Suppressor macrophage treated with lipopolysaccharide for 4 hours (primary cell): Measurements from ENCODE around the gene SLC16A5.

Source experiments
- DNase-seq: peaks from one replicate; pipeline ENCODE4 v3.0.0-alpha.2; 2020

The SLC16A5 gene

DNA sequence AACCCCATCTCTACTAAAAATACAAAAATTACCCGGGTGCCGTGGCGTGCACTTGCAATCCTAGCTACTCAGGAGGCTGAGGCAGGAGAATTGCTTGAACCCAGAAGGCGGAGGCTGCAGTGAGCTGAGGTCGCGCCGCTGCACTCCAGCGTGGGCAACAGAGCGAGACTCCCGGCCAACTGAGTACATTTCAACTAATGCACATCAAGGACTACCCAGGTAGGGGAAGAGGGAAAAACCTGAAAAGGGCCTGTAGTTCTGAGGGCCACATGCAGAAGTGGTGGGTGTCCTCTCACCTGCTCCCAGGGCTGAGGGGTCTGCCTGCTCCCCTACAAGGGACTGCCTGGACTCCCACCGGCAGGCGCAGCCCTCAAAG is 584 bp upstream of the SLC16A5 start:
- no peak for DNase-seq

DNA sequence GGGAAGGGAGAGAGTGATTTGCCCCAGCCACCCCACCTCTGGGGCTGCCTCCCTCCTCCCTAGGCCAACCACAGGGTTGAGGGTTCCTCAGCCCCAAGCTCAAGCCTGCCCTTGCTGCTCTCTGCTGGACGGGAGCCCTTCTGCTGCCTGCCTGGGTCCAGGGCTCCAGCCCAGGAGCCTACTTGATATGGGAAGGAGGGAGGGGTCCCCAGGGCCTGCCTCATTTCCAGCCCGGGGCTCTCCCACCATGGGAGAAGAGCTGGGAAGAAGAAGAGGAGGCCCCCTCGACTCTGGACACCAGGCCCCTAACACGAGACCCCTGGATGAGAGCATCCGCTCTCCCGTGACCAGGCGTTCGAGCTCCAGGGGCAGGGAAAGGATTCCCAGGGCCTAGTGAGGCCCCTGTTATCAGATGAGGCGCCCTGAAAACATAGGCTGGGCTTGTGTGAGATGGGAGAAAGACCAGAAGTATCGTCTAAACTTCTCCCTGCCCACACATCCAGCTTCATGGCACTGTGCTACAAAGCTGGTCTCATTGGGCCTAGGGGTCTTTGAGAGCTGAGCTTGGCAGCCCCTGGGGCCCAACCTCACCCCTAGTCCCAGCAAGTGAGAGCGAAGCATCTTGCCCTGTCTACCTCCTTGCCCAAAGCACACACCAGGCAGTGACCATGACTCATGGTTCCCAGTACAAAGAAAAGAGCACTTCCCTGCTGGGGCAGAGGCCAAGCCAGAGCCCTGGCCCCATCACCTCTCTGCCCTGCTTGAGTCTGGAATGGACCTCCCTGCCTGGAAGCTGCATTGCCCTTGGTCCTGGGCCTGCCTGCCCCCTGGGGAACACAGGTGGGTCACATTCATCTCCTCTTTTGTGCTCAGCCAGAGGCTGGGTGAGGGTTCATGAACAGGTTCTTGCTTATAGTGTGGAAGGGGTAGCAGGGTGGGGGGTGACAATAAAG is 987 bp downstream of the SLC16A5 start:
- DNase-seq: peak; percentile 72

DNA sequence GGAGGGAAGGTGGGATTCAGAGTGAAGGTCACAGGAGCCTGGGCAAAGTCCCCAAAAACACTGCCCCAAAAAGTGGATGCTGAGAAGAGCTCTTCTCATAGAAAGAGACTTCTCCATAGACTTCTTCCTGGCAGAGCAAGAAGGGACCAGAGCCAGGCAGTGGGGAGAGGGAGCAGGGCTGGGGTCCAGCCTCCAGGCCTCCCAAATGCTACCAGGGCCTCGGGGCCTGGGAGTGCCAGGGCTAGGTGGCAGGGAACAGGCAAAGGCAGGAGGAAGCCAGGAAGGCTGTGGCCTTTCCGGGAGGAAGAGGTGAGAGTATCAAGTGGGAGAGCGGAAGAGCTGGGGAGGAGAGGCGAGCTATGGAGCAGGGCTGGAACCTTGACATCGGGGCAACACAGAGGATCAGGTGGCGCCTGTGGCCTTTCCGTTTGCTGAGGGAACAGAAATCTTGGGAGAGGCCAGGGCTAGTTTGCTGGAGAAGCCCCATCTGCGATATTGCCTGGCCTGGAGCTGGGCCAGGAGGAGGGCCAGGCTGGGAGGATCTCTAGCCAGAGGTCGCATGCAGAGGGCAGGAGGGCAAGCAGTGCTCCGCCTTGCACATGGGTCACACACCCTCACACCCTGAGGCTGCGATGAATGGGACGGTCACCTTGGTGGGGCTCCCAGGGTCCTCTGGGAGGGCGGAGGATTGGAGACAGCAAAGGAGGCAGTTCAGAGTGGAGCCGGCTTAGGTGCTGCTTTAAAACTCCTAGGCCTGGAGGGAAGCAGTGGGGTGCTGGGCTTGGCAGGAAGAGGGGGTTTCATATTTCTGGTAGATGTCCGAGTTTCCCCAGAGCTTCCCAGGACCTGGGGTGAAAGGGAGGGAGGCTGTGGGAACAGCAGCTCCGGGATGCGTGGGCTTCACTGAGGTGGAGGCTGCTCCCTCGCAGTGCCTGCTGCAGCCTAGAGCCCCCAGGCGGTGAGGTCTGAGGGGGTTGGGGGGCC is 3.4 kb downstream of the SLC16A5 start:
- no peak for DNase-seq

DNA sequence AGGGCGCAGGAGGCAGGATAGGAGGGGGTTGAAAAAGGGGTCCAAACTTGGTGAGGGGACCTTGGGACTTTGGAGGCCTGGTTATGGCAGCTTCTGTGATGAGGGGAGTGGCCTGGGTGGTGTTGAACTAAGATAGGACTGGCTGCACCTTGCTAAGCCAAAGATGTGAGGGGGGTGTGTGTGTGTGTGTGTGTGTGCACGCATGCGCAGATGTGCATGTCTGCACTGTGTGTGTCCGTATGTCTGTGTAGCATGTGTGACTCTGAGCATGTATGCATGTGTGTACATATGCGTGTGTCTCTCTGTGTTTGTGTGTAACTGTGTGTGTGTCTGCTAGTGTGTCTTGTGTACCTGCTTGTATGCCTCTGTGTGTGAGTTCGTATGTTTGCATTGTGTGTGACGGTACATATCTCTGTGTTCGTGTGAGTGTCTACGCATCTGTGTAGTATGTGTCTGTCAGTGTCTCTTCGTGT is 4.1 kb downstream of the SLC16A5 start:
- no peak for DNase-seq

DNA sequence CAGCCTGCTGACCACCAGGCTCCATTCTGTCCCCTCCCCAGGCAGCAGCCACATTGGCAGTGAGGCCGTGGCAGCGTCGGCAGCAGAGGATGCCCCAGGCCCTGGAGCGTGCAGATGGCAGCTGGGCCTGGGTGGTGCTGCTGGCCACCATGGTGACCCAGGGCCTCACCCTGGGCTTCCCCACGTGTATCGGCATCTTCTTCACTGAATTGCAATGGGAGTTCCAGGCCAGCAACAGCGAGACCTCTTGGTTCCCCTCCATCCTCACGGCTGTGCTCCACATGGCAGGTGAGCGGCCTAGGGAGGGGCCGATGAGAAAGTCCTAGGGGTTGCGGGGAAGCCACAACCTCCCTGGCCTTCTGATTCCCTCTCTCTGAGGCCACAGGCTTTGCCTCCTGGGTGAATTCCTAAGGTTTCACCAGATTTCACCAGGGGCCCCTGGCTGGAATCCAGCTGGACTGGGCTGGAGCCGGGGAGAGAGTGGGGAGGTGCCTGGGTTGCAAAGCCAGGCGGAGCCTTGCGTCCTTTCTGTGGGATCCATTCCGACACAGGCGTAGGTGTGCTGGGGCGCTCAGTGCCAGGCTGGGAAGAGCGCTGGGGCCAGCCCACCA is 5.9 kb downstream of the SLC16A5 start:
- DNase-seq: no peak

DNA sequence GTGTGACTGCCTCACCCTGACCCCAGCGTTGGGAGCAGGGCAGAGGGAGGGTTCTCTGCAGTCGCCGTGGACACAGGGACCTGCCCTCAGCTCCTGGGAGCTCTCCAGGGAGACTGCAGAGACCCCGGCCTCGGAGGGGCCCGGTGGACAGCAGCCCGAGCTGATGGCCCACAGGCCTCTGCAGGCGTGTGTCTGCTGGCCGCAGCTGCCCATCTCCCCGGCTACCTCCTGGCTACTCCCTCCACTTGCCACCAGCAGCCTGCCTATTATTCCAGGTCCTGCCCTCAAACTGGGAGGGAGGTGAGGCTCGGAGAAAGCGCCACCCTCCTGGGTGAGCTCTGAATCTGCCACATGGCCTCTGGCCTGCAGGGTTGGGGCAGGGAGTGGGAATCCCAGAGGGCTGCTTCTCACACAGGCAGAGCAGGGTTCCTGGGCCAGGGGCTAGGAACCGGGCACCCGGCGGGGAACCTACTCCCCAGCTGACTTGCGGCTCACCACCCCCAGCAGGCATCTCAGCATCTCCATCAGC is 7.2 kb downstream of the SLC16A5 start:
- DNase-seq: no peak

DNA sequence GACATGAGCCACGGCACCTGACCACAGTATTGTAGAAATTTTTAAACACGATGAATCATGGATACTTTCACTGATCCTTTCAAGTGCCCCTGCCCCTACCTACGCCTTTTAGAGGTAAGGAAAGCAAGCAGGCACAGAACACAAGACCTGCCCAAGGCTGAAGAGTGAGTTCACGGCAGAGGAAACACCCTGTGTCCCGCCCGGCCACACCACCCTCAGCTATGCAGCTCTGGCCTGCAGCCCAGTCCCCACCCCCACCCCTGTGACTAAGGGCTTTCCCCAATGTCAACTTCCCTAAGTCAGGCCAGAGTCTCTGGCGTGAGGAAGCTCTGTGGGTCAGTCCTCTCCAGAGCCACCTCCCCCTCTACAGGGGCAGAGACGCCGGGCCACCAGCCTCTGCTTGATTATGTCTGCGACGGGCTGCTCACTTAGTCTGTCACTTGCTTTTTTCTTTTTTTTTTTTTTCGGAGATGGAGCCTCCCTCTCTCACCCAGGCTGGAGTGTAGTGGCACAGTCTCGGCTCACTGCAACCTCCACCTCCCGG is 8.4 kb downstream of the SLC16A5 start:
- DNase-seq: peak; percentile 93

DNA sequence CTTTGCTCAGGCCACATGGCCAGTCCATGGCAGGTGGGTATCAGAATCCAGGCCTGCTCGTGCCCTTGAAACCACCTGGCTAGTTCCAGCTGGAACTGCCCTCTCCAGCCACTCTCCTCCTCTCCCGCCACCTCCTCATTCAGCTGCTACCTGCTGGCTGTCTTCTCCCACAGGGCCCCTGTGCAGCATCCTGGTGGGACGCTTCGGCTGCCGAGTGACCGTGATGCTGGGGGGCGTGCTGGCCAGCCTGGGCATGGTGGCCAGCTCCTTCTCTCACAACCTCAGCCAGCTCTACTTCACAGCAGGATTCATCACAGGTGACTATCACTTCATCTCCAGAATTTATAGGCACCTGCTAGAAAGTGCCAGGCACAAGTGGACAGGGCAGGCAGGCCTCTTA is 10.1 kb downstream of the SLC16A5 start:
- no peak for DNase-seq

DNA sequence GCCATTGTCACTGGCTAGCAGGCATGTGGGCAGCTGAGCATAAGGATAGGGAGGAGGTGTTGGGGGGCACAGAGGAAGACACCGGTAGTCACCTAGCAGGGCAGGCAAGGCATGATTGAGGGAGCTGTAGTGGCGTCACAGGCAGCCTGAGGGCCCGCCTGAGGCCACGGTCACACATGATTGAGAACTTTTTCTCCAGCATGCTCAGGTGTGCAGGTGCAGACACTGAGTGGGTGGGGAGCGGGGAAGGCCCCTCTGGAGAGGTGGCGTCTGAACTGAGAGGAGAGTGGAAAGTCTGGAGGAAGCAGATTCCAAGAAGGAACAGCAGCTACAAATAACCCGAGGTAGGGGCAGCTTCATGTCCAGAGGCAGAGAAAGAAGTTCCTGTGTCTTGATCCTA is 11.1 kb downstream of the SLC16A5 start:
- DNase-seq: no peak

DNA sequence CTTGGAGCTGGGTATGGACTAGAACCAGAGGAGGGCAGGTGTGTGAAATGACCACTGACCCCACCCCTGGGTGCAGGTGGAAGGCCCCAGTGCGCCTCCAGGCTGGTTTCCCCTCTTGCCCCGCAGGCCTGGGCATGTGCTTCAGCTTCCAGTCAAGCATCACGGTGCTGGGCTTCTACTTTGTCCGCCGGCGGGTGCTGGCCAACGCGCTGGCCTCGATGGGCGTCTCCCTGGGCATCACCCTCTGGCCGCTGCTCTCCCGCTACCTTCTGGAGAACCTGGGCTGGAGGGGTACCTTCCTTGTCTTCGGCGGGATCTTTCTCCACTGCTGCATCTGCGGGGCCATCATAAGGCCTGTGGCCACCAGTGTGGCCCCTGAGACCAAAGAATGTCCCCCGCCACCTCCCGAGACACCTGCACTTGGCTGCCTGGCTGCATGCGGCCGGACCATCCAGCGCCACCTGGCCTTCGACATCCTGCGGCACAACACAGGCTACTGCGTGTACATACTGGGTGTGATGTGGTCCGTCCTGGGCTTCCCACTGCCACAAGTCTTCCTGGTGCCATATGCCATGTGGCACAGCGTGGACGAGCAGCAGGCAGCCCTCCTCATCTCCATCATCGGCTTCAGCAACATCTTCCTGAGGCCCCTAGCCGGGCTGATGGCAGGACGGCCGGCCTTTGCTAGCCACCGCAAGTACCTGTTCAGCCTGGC is 12.3 kb downstream of the SLC16A5 start:
- no peak for DNase-seq

DNA sequence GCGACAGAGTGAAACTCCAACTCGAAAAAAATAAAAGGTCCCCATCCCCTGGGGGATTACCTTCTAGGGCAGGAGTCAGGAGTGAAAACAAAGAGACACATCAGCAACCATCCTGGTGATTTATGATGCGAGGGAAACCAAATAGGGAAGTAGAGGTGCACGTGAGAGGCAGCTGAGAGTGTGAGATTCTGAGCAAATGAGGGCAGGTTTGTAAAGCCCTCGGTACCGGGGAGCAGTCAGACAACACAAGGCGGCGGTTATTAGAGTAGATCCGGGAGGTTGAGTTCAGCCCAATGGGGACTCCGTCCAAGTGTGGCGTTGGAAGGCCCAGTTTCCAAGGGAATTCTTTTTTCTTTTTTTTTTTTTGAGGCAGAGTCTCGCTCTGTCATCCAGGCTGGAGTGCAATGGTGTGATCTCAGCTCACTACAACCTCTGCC is 14.6 kb downstream of the SLC16A5 start:
- DNase-seq: peak; percentile 69

DNA sequence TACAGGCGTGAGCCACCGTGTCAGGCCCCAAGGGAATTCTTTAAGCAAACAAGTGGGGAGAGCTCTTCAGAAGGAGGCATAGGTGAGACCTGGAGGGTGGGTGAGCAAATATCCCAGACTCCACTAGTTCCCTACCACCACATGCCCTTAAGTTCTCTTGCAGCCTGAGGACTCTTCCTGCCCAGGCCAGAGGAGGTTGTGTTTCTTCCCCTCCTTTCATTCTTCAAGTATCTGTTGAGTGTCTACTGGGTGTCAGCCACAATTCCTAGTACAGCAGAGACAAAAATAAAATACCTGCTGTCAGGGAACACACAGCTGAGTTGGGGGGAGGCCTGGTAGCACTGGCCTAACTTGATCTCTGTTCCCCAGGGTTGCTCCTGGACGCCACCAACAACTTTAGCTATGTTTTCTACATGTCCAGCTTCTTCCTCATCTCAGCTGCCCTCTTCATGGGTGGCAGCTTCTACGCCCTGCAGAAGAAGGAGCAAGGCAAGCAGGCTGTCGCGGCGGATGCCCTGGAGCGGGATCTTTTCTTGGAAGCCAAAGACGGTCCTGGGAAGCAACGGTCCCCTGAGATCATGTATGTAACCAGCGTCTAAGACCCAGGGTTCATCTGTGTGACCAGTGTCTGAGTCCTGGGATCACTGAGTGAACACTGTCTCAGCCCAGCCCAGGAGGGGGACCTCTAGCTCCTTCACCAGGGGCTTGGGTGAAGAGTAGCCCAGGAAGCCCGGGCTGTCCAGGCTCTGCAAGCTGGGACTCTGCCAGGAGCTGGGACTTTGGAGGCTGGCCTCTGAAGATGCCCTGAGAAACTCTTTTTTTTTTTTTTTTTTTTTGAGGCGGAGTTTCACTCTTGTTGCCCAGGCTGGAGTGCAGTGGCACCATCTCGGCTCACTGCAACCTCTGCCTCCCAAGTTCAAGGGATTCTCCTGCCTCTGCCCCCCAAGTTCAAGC is 16.1 kb downstream of the SLC16A5 start:
- DNase-seq: no peak

DNA sequence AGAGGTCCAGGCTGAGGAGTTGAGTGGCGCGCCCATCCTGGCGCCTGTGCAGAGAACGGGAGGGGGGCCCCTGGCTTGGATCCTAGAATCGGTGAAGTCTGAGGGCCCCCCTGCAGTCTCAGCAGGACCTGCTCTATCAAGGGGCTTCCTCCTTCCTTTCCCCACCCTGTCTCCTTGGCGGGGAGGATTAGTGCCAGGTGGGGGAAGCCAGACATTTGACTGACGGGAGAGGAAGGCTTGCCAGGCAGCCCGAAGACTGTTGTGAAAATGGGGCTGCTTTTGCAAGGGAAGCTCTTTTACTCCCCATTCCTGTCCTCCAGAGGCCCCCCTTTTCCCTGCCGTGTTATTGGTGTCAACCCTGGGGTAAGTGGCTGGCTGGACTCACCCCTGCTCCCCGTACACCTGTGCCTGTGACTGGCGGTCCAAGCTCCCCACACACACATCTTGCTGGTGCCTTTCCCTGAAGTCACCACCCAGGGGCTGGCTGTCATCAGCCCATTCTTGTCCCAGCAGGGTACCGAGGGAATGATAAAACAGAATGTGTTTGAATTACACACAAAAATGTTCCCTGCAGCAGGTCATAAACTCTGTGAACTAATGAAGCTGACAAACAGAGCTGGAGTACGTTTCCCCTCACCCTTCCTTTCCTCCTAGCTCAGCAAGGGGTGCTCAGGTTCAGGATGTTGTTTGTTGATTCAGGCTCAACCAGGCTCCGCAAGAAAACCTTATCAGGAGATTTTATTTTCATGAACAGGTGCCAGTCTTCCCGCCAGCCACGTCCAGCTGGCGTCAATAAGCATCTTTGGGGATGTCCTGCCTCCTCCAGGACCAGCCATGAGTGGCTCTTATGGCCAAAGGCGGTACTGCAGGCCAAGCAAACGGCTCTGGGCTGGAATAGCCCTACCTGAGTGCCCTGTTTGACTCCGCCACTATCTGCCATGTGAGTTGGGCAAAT is 17.6 kb downstream of the SLC16A5 start:
- peak; percentile 46 for DNase-seq

DNA sequence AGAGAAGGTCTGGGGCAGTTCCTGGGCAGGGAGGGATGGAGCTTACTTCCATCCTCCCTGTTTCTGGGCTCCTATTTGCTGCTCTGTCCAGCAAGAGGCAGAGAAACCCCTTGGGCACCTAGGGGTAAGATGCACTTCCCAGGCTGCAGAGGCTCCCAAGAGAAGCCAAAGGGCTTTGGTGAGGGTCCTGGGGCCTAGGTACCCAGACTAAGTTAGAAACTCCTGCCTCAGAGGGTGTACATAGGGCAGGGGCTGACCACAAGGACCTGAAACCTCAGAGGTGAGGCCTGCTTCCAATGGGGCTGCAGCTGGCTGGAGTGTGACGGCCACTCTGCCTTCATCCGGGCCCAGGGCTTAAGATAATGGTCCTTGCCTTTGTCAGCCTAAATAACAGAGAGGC is 20.4 kb downstream of the SLC16A5 start:
- no peak for DNase-seq

DNA sequence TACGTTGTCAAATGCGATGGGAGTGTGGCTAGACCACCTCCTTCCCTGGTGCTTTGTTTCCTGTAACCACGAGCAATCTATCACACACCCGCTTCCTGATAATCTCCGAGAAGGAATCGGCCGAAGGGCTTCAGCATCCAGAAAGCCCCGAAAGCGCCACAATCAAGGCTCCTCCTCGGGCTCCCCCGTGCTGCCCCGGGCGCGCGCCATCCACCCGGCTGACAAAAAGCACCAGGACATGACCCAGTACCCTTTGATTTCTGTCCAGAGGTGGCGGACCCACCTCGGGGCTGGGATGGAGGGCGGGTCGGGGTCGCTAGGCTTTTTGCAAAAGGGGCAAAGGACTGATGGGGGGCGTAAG is 21.3 kb downstream of the SLC16A5 start:
- DNase-seq: no peak

DNA sequence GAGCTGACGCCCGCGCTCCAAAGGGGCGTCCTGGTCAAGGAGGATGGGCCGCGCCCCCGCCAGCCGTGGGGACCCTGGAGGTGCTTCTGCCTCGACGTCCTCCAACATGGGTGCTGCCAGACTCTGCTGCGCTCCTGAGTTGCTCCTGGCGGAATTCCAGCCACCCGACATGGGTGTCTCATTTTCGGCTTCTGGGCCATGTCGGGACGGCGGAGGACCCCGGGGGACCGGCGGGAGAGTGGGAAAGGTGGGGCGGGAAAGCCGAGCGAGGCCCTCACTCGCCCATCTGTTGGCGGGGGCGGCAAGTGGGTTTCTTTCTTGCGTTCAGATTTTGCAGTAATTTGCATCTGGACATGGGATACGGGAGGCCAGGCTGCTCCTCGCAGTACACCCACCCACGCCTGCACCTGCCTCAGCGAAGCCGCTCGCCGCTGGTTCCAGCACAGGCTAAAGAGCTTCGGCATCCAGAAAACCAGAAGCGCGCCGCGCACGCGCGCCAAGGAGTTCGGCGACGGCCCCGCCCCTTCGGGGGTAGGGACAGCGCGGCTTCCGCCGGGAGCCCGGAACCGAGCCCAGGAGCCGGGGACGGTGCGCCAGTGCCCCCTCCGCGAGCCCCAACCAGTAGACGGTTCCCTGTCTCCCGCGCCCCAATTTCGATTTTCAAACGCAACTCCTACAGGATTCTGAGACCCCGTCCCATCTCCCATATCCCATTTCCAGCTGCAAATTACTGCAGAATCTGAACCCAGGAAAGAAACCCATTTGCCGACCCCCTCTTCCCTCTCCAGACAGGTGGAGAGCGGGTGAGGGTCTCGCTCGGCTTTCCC is 21.9 kb downstream of the SLC16A5 start, which contains the start of gene ARMC7:
Gene ARMC7 (plus strand): TSS at position 563 of the 827 bp plus-strand sequence. CDS start 320 bp downstream, outside the sequence.
- peak; percentile 95 for DNase-seq

DNA sequence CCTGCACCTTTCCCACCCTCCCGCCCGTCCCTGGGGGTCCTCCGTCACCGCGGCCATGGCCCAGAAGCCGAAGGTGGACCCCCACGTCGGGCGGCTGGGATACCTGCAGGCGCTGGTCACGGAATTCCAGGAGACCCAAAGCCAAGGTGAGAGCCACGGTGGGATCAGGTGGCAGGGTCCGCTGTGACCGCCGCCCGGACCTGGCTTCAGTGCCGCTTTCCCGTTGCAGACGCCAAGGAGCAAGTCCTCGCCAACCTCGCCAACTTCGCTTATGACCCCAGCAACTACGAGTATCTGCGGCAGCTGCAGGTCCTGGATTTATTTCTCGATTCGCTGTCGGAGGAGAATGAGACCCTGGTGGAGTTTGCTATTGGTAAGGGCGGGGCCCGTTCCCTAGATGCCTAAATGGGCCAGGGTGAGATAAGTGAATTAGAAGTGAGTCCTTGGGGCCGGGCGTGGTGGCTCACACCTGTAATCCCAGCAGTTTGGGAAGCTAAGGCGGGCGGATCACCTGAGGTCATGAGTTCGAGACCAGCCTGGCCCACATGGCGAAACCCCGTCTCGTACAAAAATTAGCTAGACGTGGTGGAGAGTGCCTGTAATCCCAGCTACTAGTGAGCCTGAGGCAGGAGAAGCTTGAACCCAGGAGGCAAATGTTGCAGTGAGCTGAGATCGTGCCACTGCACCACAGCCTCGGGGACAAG is 22.6 kb downstream of the SLC16A5 start:
- peak; percentile 27 for DNase-seq
